K562 (cell line): ENCODE measurements around the gene PSRC1. TPM values are rescaled to one million over a fixed set of nuclear protein-coding genes. Genes with fewer than 3 reads are reported as not detected.

Source experiments
- ARNT ChIP-seq, 2 experiments: fragments of 450-650 bp; IDR thresholded peaks; 2 replicates each; pipeline ENCODE4 v1.6.1; 2016; ENCODE audit warnings: mild to moderate bottlenecking in 1 of 2
- CTBP1 ChIP-seq: fragments of 450-650 bp; IDR thresholded peaks from 2 replicates; pipeline ENCODE4 v1.6.1; 2016; ENCODE audit warnings: borderline replicate concordance
- CTCF ChIP-seq, 3 experiments: IDR thresholded peaks in 2 of 3; conservative IDR thresholded peaks in 1 of 3; 2 replicates each; pipeline ENCODE4 v1.5.1; 2011 to 2012; ENCODE audit warnings: low read length in 3 of 3, mild to moderate bottlenecking in 3 of 3, control low read depth in 2 of 3, improper control_type of control experiment in 1 of 3, inconsistent platforms in 1 of 3, low read depth in 1 of 3, mixed read lengths in 1 of 3, moderate library complexity in 1 of 3; ENCODE audit not compliant: insufficient read depth in 2 of 3
- EGR1 ChIP-seq: fragments of 450-650 bp; conservative IDR thresholded peaks from 2 replicates; pipeline ENCODE4 v1.6.1; 2017; ENCODE audit warnings: mild to moderate bottlenecking
- ETV1 ChIP-seq: fragments of 450-650 bp; conservative IDR thresholded peaks from 2 replicates; pipeline ENCODE4 v1.6.1; 2016; ENCODE audit warnings: missing genetic modification characterization, control low read depth, low read depth, missing compliant biosample characterization
- HINFP ChIP-seq: fragments of 450-650 bp; conservative IDR thresholded peaks from 2 replicates; pipeline ENCODE4 v1.6.1; 2016; ENCODE audit warnings: missing genetic modification characterization, low read depth, mild to moderate bottlenecking, control low read depth, missing compliant biosample characterization
- JUN ChIP-seq, 2 experiments: sonication (generic) in 1 of 2; formaldehyde crosslinking in 1 of 2; IDR thresholded peaks; 2 replicates each; pipeline versions ENCODE4 v1.6.1 to v1.8.0; 2012 to 2022; ENCODE audit warnings: borderline replicate concordance in 2 of 2, mild to moderate bottlenecking in 2 of 2, improper control_type of control experiment in 1 of 2, low read depth in 1 of 2, low read length in 1 of 2, missing genetic modification reagents in 1 of 2
- JUND ChIP-seq, 2 experiments: IDR thresholded peaks; 2 replicates in 1 of 2; 3 replicates in 1 of 2; pipeline ENCODE4 v1.6.1; 2011; ENCODE audit warnings: borderline replicate concordance in 2 of 2, low read depth in 2 of 2, low read length in 2 of 2, improper control_type of control experiment in 1 of 2, missing biosample characterization in 1 of 2, missing genetic modification characterization in 1 of 2, missing genetic modification reagents in 1 of 2
- PHB ChIP-seq: fragments of 250-450 bp; sonication (Bioruptor Pico); IDR thresholded peaks from 2 replicates; pipeline ENCODE4 v1.5.0; 2021
- RCOR1 ChIP-seq, 2 experiments: IDR thresholded peaks; 2 replicates each; pipeline ENCODE4 v1.6.1; 2012; ENCODE audit warnings: low read depth in 2 of 2, low read length in 2 of 2, borderline replicate concordance in 1 of 2, improper control_type of control experiment in 1 of 2
- SAFB ChIP-seq: fragments of 200-400 bp; formaldehyde crosslinking; IDR thresholded peaks from 2 replicates; pipeline ENCODE4 v1.6.1; 2017; ENCODE audit warnings: low read depth, low read length, borderline replicate concordance
- ZBTB40 ChIP-seq, 2 experiments: fragments of 450-650 bp in 1 of 2; sonication (generic) in 1 of 2; formaldehyde crosslinking in 1 of 2; IDR thresholded peaks; 2 replicates each; pipeline versions ENCODE4 v1.7.1 to v1.9.0; 2016 to 2022; ENCODE audit warnings: inconsistent platforms in 1 of 2, mild to moderate bottlenecking in 1 of 2, missing genetic modification reagents in 1 of 2
- polyA plus RNA-seq, 8 experiments: library from polyadenylated mRNA; depleted of rRNA in 4 of 8; stranded (reverse) in 5 of 8; unstranded in 3 of 8; fragments of >200 nt; fragmentation: Nextera tagmentation in 2 of 8; fragmentation: Illumina TruSeq in 1 of 8; extraction: Ambion mirVana in 2 of 8; extraction: Trizol in 1 of 8; gene quantifications; 2 replicates each; pipeline versions ENCODE4 v1.2.1 to v1.2.3, GENCODE V29; 2011 to 2014; ENCODE audit warnings: inconsistent platforms in 1 of 8, missing spikeins in 1 of 8
- total RNA-seq, 7 experiments: library from RNA; depleted of rRNA in 6 of 7; stranded (reverse); fragments of >200 nt in 6 of 7; fragmentation: Illumina TruSeq in 2 of 7; extraction: Trizol in 2 of 7; gene quantifications; 2 replicates each; pipeline versions ENCODE4 v1.2.1 to v1.2.3, GENCODE V29; 2011 to 2021; ENCODE audit warnings: low replicate concordance in 1 of 7

The PSRC1 gene
- total and polyA plus RNA-seq, 9 of the 15 experiments (the other 6 are each of a cell fraction or from before 2014, with no cell fraction given), result 6.5 to 65.2 (median 39.3) TPM

- TF ChIP-seq JUND (IDR thresholded peaks at IDR 0.05; ENCODE audit: borderline replicate concordance, low read depth, low read length) (0 out of 2 replicates have a peak, but pooled peaks have one; percentile 9), JUND (tag; IDR thresholded peaks at IDR 0.05; ENCODE audit: borderline replicate concordance, low read depth, low read length) (no peak; the same call in 2 of the 3 replicates), PHB (0 out of 2 replicates have a peak, but pooled peaks have one; percentile 10), HINFP (tag) (no peak), SAFB (no peak), EGR1 (no peak), ARNT (IDR thresholded peaks at IDR 0.05) (peak in 1 of 2 experiments; percentile 32; a peak in 1 of 4 replicates), RCOR1 (IDR thresholded peaks at IDR 0.05; ENCODE audit: borderline replicate concordance in 1 of 2, low read depth in 2 of 2, low read length in 2 of 2) (peak; percentile 19 to 31; a peak in 1 of 4 replicates), ETV1 (tag) (no peak), JUN (IDR thresholded peaks at IDR 0.05; ENCODE audit: borderline replicate concordance, low read depth, low read length) (no peak), JUN (CRISPR knock-in tag; IDR thresholded peaks at IDR 0.05; ENCODE audit: borderline replicate concordance) (0 out of 2 replicates have a peak, but pooled peaks have one; percentile 32), ZBTB40 (IDR thresholded peaks at IDR 0.05) (no peak), ZBTB40 (CRISPR knock-in tag; IDR thresholded peaks at IDR 0.05) (no peak), CTCF (IDR thresholded peaks at IDR 0.05 in 2 of 3, conservative IDR thresholded peaks at IDR 0.05 in 1 of 3; ENCODE audit: insufficient read depth in 2 of 3, low read depth in 1 of 3, low read length in 3 of 3) (peak; percentile 85 to 91 (median 88)), CTBP1 (peak; percentile 32)
Observed at GRCh38 chr1:109239409-109240068, 43.4 kb downstream of the PSRC1 start (continued).
